AG10803 (cell line): Measurements from ENCODE around the gene SORBS2.
A peak's percentile ranks its signal among the peaks of the same experiment; 100 is the strongest.
"Not testable (repeated sequence)": the region's sequence is repeated elsewhere in the genome, so short reads cannot be mapped to it uniquely, and the experiment has no call there.

Source experiments
- DNase-seq: peaks from one replicate; pipeline ENCODE4 v3.0.0; 2010; ENCODE audit warnings: low read depth
- H3K4me3 ChIP-seq: 2 replicates; pipeline ENCODE4 v1.5.1; 2011; ENCODE audit warnings: mild to moderate bottlenecking, low read length, control low read depth
- CTCF ChIP-seq: conservative IDR thresholded peaks from 2 replicates; pipeline ENCODE4 v1.5.1; 2011; ENCODE audit warnings: mild to moderate bottlenecking, low read length, control low read depth, inconsistent platforms

SORBS2 gene

GRCh38 chr4:185811509-185812364 lies at the start of gene SORBS2:
Gene SORBS2 (minus strand): TSS chr4:185812194. CDS start chr4:185690571, 121,623 bp downstream.
- DNase-seq, result peak; percentile 16
- no peak within 1 kb of the TSS for H3K4me3 ChIP-seq
- no peak for TF ChIP-seq CTCF

GRCh38 chr4:185859111-185859510 lies 47.1 kb upstream of the SORBS2 start:
- TF ChIP-seq CTCF, result no peak
- DNase-seq, result peak; percentile 19
- H3K4me3 ChIP-seq, result no peak overlapping the region

- DNase-seq, H3K4me3 ChIP-seq: not testable (repeated sequence)
Measured at GRCh38 chr4:185857561-185857960, 45.6 kb upstream of the SORBS2 start.

GRCh38 chr4:185853841-185854240 lies 41.8 kb upstream of the SORBS2 start:
- TF ChIP-seq CTCF, result no peak

GRCh38 chr4:185852961-185853360 lies 41.0 kb upstream of the SORBS2 start:
- no peak overlapping the region for H3K4me3 ChIP-seq
- no peak for DNase-seq
- no peak for TF ChIP-seq CTCF

More at GRCh38 chr4:185853841-185854240, 41.8 kb upstream of the SORBS2 start:
- H3K4me3 ChIP-seq, result no peak overlapping the region
- no peak for DNase-seq

GRCh38 chr4:185849664-185850550 lies 37.9 kb upstream of the SORBS2 start:
- TF ChIP-seq CTCF, result no peak

GRCh38 chr4:185847352-185848097 lies 35.5 kb upstream of the SORBS2 start:
- peak; percentile 91 for DNase-seq
- TF ChIP-seq CTCF, result no peak
- H3K4me3 ChIP-seq, result no peak overlapping the region

More at GRCh38 chr4:185849664-185850550, 37.9 kb upstream of the SORBS2 start:
- no peak overlapping the region for H3K4me3 ChIP-seq
- DNase-seq, result peak; percentile 91
